GM18508 (cell line): ENCODE measurements around the gene KIAA1217.
"Not testable (repeated sequence)": the region's sequence is repeated elsewhere in the genome, so short reads cannot be mapped to it uniquely, and the experiment has no call there.

Source experiments
- ATAC-seq: cut with Tn5 transposase; IDR thresholded peaks from one replicate; pipeline ENCODE4 v1.9.1; 2021; ENCODE audit warnings: moderate number of reproducible peaks; ENCODE audit not compliant: insufficient read depth, unreplicated experiment

Gene KIAA1217

GRCh38 chr10:24480447-24480846 lies 271.5 kb downstream of the KIAA1217 start:
- no peak for ATAC-seq

- no peak for ATAC-seq
Measured at GRCh38 chr10:24481241-24481640, 272.3 kb downstream of the KIAA1217 start.

DNA sequence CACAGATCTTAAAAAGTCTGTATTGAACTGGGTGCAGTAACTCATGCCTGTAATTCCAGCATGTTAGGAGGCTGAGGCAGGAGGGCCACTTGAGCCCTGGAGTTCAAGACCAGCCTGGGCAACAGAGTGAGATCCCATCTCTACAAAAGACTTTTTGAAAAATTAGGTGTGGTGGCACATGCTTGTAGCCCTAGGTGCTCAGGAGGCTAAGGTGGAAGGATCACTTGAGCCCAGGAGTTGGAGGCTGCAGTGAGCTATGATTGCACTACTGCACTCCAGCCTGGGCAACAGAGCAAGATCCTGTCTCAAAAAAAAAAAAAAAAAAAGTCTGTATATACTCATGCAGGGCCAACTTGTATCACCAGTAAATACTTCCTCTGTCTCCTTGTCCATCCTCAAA lies 273.8 kb downstream of the KIAA1217 start:
- ATAC-seq, result not testable (repeated sequence)

DNA sequence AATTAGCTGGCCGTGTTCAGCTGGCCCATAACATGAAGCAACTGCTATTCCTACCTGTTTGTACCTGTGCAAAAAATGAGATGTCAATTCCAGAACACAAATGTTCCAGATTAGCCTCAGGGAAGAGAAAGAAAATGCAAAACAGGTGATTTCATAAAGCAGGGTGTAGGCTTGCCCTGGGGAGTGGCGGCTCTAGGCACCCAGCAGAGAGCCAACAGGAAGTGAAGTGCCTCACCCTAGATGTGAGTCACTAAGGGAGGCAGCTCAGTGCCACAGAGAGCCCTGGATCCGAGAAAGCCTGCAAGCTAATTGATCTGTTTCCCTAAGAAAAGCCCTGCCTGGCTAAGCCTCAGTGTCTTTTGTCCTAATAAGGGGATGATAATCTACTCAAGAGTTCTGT lies 274.8 kb downstream of the KIAA1217 start:
- no peak for ATAC-seq

DNA sequence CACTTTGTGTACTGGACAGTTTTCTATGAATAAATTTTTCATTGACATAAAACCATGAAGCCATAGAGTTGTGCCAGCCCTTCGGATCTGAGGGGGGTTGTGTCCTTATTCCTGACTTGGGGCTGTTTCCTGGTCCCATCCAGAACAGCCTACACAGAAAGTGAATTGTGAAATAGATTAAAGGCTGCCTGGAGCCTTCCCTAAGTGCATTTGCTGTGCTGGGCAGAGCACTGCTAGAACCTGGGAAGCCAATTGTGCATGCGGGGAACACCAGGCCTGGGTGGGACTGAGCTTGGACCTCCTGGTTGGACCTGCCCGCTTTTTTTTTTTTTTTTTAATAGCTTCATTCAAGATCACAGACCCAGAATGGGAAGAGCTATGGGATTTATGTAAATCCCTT lies 275.8 kb downstream of the KIAA1217 start:
- no peak for ATAC-seq

DNA sequence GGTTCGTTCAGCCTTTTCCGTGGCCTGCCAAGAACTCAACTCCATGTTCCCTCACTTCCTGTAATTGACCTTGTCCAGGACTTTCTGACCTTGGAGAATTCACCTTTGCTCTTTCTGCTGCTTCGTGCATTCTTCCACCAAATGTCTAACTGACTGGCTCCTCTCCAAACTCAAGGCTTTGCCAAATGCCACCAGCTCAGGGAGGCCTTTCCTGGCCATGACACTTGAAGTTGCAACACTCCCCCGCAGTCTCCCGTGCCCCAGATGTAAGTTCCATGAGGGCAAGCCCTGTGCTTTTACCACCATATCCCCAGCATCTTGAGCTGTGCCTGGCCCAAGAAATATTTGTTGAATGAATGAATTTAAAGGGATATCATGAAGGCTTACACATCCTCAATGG lies 276.4 kb downstream of the KIAA1217 start:
- no peak for ATAC-seq

DNA sequence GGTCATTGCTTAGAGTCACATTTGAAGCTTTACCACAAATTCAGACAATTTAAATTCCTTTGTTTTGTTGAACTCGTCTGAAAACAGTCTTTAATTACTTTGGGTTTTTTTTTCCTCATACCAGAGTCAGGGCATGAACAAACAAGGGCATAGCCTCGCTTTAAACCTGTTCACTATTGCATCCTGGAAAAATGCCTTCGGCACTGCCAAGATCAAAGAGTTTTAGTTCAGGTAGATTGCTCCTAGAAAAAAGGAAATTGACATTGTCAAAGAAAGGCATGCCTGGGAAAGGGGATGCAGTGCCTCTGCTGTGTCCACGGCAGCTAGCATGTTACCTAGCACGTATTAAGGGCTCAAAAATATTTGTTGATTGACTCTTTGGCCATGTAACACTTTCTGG lies 279.7 kb downstream of the KIAA1217 start:
- ATAC-seq, result no peak

DNA sequence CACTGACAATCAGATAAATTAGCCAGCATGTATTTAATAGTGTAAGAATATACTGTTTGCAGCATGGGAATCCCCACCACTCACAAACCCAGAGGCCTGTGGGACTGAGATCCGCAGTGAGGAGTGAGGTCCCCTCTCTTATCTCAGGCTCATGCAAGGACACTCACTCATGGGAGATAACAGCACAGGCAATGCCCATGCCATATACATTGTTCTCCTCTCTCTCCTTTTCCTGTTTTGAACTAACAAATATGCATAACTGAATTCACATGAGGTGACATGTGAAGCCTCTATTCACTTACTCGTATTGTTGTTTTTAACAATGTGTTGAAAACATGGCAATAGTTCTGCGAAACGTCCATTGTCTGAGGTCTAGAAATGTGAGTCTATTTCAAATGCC lies 284.2 kb downstream of the KIAA1217 start:
- ATAC-seq, result no peak

DNA sequence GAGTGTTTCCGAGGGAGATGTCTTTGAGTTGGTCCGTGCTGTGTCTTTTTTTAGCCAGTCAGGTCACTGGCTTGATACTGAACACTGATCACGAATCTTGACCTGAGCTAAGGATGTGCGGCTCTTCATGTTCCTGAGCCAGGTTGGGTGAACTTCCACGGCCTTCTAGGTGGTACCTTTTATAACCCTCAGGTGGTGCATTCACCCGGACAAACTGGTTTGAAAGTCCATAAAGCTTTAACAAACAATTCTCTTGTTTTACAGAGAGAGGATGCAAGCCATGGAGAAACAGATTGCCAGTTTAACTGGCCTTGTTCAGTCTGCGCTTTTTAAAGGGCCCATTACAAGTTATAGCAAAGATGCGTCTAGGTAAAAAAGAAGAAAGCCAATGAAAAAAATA lies 285.3 kb downstream of the KIAA1217 start:
- ATAC-seq, result no peak

DNA sequence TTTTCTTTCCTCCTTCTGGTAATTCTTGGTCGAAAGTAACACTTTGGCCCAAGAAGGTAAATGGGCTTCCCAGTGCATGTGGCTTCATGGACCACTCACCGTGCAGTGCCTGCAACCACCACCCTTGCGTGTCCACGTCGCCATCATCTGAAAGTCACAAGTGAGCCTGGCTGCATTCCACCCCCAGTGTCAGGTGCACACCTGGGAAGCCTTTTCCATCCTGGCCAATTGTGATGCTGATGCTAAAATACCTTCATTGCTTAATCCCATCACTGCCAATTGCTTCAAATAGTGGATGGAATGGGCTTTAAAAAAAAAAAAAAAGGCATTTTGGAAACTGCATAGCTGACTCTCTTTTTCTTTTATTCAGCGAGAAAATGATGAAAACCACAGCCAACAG lies 285.8 kb downstream of the KIAA1217 start:
- no peak for ATAC-seq

DNA sequence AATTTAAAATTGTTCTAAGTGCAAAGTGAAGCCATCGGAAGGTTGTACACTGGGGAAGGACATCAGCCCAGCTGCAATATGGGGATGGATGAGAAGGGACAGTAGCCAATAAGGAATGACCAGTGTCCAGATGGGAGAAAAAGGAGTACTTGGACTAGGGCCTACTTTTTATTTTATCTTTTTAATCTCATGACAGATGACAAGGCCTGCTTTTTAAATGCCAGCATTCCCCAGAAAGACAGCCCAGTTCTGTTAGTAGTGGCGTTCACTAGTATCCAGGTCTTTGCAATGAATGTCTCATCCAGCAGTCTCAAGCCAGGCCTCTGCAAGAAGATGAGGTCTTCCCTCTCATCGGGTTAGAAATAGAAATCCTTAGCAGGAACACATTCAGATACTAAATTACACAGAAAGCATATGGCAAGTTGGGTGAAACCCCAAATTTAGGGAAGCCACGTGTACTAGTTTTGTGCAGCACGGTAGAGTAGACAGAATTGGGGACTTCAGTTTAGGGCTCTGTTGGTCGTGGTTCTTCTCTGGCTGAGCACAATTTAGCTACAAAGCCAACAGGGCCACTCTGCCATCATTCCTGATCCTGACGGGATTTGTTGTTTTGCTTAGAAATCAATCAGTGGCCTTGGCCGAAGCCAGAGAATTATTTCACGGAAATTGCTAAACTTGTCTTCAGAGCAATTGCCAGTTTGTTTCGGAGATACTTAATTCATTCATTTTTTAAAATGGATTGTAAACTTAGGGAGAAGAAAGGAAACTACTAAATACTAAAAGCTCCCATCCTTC lies 286.9 kb downstream of the KIAA1217 start:
- ATAC-seq, result no peak

DNA sequence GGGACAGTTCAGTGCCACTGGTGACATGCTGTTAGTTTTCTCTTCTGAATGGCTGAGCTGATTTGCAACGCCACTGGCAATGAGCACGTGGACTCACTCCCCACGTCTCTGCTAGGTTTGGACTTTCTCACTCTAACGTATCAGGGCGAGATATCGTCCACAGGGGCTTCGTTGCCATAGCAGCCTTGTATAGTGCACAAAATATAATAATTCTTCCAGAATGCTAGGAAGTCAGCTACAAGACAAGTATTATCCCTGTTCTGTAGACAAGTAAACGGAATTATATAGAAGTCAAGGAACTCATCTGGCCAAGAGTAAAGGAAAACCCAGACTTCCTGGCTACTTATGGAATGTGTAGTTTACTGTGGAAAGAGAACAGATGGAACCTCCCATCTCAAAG lies 288.0 kb downstream of the KIAA1217 start:
- no peak for ATAC-seq

GRCh38 chr10:24501056-24501711 lies 292.2 kb downstream of the KIAA1217 start:
- ATAC-seq, result no peak

DNA sequence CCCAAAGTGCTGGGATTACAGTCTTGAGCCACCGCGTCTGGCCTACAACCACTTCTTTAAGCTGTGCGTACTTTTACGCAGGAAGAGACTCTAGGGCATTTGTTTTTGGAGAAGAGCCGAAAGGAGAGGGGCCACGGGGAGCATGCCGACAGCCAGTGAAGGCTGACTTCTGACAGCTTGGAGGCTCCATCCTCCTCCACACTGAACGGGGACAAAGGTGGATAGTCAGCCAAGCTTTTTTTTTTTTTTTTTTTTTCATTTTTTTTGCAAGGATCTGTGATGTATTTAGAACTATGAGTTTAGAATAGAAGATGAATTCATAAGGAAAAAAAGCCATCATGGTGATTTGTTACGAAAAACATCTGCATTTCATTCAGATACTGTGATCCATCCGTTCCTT lies 293.1 kb downstream of the KIAA1217 start:
- no peak for ATAC-seq

GRCh38 chr10:24502801-24503460 lies 294.0 kb downstream of the KIAA1217 start:
- ATAC-seq, result no peak

DNA sequence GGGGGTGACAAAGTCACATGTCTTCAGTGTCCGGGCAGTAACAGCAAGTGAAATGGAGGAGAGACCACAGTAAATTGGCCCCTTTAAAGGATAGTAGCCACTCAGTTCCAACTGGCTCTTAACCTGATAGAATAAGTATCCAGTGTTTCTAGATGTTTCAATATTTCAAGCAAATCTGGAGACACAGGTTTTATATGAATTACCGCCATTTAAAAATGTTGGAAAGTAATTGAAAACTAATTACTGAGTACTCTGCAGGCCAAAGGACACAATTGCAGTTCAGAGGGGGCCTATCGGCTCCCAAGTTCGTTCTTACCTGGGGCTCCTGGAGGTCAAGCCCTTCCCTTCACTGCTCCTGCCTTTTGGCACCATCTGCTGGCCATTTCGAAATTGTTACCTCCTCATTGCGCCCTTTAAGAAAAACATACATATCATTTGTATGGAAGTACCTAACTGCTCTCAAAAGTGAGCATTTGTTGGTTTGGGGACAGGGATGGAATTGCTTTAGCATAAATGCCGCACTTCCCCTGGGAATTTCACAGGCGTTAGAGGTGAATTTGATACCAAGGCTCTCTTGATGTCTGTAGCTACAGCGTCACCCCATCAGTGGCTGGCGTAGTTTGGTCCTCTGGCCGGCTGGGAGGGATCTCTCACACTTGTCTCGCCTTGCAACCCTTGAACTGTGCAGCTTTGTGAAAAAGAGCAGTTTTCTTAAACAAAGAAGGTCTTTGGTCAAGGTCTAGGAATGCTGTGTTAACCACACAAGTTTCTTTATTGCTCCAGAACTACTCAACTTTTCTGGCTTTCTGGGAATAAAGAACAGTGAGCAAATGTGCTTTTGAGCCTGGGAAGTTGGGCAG lies 294.8 kb downstream of the KIAA1217 start:
- no peak for ATAC-seq

DNA sequence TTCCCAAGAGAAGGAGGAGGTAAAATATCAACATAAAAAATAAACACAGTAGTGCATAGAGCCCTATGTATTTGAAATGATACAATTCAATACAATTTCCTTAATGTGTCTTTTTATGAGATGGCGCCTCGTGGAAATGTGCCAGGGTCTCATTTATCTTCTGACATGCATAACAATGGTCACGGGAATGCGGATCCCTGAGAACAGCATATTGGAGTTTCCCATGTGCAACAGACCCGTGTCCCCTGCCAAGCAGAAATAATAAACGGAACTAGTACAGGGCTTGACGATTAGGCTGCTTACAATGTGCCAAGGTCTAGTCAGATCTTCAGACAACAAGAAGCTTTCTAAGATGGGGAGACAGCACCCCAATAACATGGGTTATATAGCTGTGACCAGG lies 296.8 kb downstream of the KIAA1217 start:
- no peak for ATAC-seq

- ATAC-seq, result no peak
Measured at GRCh38 chr10:24513155-24513554, 304.2 kb downstream of the KIAA1217 start.

DNA sequence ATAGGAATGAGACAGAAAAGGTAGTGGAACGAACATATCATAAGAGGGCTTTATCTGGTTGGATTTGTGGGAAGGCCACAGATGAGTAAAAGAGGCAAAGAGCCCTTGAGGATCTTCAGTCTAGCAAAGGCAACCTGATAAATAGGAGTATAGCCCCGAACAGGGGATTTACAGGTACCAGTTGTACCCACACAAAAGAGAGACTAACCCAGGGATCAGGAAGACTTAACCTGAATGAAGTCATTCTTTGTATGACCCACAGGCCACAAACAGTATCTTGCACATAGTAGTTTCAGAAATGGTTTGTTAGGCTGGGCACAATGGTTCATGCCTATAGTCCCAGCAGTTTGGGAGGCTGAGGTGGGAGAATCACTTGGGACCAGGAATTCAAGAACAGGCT lies 306.5 kb downstream of the KIAA1217 start:
- ATAC-seq, result no peak

DNA sequence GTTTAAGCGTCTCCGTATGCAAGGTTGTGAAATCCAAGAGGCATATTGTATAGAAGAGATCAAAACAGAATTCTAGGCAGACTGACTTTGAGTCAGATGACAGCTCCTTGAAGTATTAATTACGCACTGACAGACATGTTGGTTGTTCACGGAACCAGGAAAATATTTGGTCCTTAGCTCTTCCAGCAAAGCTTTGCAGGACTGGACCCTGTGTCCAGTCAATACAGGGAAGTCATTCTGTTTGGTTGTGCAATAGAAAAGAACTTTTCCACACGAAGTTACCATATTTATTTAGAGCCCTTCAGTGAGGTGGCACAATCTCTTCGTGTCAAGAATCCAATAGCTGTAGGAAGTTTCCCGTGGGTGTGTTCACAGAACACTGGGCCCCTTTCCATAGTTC lies 309.5 kb downstream of the KIAA1217 start:
- ATAC-seq, result no peak
